GM19193 (cell line): ENCODE data around the gene PIGQ.

ENCODE experiments used
- POLR2A ChIP-seq: IDR thresholded peaks from 4 replicates; pipeline ENCODE4 v1.6.1; 2011; ENCODE audit not compliant: insufficient read depth, insufficient read length; ENCODE audit errors: extremely low read depth

The PIGQ gene

DNA sequence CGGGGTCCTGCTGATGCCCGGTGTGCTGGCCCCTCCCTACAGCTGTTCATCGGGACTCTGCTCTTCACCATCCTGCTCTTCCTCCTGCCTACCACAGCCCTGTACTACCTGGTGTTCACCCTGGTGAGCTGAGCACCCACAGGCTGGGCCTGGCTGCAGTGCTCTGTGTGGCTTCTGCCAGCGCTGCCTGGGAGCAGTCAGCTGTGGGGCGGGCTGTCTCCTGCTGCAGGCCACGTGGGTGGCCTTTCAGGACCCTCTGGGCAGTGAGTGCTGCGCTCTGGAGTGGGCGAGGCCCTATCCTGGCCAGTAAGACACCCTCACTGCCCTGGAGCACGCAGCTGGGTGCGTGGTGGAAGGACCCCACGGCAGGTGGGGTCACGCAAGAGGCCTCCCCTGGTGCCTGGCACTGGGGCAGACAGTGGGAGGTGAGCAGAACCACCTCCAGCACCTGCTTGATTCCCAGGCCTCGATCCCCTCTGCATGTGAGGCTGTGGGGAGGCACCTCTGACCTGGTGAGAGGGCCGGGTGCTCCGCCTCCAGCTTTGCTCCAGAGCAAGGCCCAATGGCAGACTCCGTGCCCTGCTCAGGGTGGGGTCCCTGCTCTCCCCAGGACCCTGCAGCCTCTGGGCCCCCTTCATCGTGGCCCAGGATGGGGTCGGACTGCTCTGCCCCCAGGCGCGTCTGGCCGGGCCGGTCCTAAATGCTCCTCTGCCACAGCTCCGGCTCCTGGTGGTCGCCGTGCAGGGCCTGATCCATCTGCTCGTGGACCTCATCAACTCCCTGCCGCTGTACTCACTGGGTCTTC, 10.6 kb downstream of the PIGQ start:
- no peak for TF ChIP-seq POLR2A

DNA sequence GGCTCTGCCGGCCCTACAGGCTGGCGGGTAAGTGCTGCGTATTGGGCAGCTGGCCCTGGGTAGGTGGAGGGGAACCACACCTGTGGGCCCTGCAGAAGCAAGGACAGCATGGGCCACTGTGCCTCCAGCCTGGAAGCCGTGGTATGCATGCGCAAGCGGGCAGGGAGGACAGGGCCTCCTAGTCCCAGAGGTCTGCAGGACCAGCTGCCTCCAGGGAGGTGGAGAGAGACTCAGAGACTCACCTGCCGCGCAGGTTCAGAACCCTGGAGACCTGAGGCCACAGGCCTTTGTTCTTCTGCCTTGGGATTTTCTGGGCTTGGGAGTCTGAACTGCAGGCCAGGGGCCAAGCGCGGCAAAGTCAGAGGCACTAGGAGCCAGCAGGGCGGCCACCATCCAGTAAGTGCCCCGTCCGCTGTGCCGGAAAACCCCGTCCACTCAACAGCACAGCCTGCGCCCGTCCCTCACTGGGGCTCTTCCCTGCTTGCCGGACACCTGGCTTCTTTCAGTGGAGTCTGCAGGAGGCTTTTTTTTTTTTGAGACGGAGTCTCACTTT, 11.3 kb downstream of the PIGQ start:
- no peak for TF ChIP-seq POLR2A

DNA sequence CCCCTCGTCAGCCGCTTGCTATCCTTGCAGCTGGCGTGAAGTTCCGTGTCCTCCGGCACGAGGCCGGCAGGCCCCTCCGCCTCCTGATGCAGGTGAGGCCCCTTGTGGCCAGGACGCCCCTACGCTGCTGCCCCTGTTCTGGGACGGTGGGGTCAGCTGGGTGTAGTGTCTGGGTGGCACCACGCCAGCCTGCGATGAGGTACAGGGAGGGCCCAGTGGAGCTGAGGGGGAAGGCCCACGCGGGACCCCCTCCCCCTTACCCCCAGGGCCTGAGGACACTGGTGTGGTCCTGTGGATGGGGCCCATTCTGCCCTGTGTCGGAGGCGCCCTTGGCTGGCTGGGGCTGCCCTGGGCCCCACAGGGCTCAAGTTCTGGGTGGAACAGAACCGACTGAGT, 12.4 kb downstream of the PIGQ start:
- no peak for TF ChIP-seq POLR2A

DNA sequence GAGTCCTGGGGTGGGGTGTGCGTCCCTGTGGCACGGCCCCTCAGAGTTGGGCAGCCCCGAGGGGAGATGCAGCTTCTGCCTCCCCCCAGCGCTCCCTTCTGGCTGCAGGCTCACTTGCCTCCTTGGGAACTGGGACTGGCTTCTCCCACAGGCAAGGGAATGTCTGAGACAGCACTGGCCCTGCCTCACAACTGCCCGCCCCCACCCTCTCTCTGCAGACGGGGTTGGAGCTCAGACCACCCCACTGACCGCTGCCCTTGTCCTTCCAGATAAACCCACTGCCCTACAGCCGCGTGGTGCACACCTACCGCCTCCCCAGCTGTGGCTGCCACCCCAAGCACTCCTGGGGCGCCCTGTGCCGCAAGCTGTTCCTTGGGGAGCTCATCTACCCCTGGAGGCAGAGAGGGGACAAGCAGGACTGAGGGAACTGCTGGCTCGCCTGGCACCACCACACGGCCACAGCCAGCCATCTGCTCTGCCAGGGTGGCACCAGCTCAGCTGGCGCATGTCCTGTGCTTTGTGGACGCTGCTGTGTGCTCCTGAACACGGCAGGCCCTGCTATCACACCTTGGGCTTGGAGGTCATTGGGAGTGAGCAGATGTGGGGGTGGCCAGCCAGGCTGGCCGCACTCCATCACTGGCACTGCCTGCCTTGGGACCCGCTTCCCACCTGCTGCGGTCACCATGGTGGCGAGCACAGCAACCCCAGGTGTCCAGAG, 13.0 kb downstream of the PIGQ start:
- no peak for TF ChIP-seq POLR2A

DNA sequence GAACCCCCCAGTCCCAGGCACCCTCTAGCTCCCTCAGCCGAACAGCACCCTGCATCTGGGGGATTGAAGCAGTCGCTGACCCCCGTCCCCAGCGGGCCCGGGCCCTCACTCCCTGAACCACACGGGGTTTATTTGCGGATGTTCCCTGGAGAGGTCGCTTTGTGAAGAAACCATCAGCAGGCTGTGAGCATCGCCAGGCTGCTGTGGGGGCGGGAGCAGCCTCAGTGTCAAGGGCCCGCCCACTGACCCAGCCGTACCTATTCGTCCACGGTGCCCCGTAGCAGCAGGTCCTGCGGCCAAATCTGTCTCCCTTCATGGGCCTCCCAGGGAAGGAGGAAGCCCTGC, 13.7 kb downstream of the PIGQ start:
- TF ChIP-seq POLR2A = no peak

DNA sequence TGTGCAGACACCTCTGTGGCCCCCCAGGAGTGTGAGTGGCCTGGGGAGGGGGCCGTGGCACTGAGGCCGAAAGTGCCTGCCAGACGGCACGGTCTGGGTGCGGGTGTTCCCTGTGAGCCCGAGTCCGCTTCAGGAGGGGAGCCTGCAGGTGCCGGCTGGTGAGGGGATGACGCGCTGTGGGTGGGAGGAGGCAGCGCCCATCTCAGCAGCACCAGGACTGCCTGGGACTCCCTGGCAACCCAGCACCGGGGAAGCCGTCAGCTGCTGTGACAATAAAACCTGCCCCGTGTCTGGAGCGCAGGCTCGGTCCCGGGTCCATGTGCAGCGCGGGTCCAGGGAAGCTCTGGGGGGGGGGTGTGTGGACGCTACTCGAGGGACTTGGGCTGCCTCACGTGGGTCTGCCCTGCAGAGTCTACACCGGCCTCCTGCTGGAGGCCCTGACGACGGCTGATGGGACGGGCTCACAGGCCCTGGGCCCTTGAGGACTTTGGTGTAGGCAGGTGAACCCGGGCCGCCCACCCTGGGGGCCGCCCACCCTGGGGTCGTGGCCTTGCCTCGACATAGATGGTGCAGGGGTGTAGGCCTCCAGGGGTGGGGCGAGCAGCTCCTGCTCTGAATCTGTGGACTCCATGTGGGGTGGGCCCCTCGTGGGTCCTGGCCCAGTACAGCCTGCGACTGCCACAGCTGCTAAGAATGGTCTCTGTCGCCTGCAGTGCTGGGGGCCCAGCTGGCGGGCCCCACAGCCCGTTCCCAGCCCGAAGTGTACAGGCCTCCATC, 14.2 kb downstream of the PIGQ start:
- TF ChIP-seq POLR2A = no peak

DNA sequence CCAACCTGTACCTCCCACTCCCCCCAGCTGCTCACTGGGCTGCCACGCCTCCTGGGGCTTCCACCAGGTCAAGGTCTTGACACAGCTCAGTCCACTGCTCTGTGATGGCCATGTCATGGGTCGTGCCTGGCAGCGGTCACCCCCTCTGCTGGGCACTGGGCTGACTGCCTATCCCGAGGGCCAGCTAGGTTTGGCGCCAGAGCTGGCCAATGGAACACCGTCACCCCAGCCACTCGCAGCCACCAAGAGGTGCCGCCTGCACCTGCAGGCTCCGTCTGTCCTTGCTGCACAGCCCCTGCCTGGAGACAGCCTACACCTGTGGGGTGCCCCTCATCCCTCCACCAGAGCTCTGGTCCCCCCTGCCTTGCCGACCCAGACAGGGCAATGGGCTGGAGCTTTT, 15.6 kb downstream of the PIGQ start:
- TF ChIP-seq POLR2A = no peak

DNA sequence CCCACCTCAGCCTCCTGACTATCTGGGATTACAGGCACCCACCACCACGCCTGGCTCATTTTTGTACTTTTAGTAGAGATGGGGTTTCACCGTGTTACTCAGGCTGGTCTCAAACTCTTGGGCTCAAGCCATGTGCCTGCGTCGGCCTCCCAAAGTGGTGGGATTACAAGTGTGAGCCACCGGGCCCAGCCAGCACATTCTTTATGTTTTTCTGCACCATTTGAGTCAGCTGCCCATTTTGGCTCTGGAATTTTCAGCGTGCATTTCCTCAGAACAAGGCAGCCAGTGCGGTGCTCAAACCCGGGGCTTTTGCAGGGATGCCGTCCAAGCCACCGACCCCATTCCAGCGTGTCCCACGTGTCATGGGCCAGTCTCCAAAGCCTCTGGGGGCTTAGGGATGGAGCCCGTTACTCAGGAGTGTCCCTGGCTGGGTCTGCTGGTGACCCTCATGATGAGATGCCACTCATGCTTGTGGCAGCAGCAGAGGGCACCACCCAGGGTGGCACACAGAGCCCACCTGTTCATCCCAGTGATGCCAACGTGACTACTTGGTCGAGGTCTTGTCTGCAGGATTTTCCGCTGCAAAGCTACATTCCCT, 16.4 kb downstream of the PIGQ start:
- peak; percentile 9 for TF ChIP-seq POLR2A

DNA sequence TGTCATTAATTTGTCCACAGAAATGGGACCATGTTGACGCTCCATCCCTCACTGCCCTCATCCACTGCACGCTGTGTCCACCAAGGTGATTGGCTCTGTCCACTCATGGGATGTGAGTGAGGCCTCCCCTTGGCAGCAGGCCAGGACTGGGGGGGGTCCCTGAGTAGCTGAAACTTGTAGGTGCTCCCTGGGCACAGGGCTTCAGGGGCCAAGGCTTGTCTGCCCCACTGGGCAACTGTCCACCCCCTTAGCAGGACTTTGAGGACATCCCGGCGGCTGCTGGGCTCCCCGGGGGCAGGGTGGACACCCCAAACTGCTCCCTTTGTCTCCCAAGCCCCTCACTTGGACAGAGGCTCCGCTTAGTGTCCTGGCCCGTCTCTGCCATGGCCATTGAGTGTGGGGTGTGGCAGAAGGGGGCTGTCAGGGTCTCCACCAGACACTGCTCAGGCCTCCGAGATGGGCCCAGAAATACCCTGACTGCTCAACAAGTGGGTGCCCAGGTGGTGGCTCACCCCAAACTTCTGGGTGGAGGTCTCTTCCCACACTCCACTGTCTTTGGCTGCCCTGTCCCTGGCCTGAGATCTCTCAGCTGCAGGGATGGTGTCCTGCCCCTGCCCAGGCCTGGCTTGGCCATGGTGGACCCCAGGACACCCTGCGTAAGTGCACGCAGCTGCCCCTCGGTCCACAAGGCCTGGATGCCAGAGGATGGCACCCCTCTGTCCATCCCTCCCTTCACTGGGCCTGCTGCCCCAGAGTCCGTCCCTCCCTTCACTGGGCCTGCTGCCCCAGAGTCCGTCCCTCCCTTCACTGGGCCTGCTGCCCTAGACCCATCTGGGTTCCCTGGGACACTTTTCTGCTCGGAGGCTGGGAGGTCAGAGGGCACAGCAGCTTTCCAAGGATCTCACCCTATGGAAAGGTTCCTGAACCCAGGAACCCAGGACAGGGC, 17.1 kb downstream of the PIGQ start:
- TF ChIP-seq POLR2A = peak; percentile 34

DNA sequence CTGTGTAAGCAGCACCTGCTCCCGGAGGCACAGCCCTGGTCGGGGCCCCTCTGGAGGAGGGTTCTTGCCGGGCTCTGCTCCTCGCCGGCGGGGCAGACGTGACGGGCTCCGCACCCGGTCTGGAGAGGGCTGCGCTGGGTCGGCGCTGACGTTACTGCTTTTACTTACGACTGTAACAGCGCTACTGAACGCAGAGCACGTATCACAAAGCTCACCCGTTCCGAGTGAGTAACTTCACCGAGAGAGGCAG, 18.8 kb downstream of the PIGQ start:
- TF ChIP-seq POLR2A = no peak

DNA sequence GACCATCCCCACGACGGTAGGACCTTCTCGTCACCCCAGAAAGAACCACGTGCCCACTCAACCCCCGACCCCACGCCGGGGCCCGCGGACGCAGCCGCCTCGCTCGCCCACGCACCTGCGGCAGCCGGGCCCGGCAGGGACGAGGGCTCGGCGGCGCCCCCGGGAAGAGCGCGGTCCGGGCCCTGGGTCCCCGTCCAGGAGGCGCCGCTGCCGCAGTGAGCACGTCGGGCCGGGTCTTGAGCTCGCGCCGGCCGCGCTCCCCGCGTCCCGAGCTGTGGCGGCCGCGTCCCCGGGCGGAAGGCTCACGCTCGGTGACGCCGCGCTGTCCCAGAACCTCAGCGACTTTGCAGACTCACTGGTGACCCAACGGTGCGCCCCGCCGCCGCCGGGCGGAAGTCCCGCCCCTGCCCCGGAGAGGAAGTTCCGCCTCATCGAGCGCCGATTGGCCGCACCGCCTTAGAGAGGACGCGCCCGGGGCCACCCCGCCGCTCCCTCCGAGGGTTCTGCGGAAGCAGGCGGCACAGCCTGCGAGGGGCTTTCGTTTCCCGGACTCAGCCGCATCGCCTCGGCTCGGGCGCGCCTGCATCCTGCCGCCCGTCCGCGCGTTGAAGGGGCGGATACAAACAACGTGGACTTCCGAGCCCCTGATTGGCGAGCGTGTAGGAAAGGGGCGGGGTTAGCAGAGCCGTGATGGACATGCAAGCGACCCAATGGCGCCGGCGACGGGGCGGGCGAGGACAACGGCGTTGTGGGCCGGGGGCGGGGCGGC, 19.3 kb downstream of the PIGQ start:
- TF ChIP-seq POLR2A = peak; percentile 85

DNA sequence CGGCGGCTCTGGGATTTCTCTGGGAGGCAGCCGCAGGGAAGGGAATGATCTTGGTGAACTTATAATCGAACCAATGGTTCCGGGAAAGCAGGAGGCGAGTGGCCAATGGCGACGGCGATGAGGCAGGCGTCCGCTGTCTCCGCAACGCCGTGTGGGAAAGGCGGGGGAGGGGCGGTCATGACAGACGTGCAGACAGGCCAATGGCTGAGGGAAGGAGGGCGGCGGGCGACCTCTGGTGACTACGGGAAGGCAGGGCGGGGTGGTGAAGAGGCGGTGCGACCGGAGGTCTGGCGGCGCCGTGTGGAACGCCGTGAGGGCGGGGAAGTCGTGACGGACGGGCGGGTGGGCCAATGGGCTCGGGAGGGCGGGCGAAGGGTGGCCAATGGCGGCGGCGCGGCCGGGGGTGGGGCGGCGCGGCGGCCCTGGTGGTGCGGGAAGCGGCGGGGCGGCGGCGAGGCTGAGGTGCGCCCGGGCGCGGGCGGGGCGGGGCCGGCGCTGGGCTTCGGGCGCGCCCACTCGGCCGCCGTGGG, 20.0 kb downstream of the PIGQ start, which contains the start of gene RAB40C:
RAB40C (plus strand) TSS at position 409 of the 530 bp plus-strand sequence. CDS start 226 bp downstream, outside the sequence.
- TF ChIP-seq POLR2A = no peak
